Measurements from ENCODE around the gene PA2G4. TPM values are rescaled to one million over a fixed set of nuclear protein-coding genes. Genes with fewer than 3 reads are reported as not detected.

Gene PA2G4
- total RNA-seq, 1 experiment from 2014 or later, result 175 TPM

- DNase-seq (ENCODE audit: low read depth, low spot score), result no peak
Observed at GRCh38 chr12:56130876-56131275, 26.5 kb downstream of the PA2G4 start.

GRCh38 chr12:56134897-56135296 lies 30.5 kb downstream of the PA2G4 start:
- intact Hi-C loops (cut with micrococcal nuclease; ENCODE audit: unreplicated experiment), result no loop called here
- Histone ChIP-seq H3K9me3 (ENCODE audit: control insufficient read depth, insufficient read depth, low read depth, low read length) (no peaks in the 10 kb centered on the region), H3K4me3 (ENCODE audit: low read depth in 2 of 2, low read length in 2 of 2) (no peak overlapping the region), H3K4me1 (ENCODE audit: control insufficient read depth, insufficient read depth, low read length) (peaks cover 6% of the 10 kb centered on the region; the same call in 1 of the 2 replicates), H3K36me3 (ENCODE audit: control insufficient read depth, insufficient read depth, low read length) (peaks cover 16% of the 10 kb centered on the region), H3K27me3 (ENCODE audit: control insufficient read depth, insufficient read depth, low read length) (no peaks in the 10 kb centered on the region), H3K27ac (ENCODE audit: low read length) (no peak overlapping the region)
- ChIA-PET POLR2A (no interaction called here), CTCF (no interaction called here)
- TF ChIP-seq, protein P1, sequence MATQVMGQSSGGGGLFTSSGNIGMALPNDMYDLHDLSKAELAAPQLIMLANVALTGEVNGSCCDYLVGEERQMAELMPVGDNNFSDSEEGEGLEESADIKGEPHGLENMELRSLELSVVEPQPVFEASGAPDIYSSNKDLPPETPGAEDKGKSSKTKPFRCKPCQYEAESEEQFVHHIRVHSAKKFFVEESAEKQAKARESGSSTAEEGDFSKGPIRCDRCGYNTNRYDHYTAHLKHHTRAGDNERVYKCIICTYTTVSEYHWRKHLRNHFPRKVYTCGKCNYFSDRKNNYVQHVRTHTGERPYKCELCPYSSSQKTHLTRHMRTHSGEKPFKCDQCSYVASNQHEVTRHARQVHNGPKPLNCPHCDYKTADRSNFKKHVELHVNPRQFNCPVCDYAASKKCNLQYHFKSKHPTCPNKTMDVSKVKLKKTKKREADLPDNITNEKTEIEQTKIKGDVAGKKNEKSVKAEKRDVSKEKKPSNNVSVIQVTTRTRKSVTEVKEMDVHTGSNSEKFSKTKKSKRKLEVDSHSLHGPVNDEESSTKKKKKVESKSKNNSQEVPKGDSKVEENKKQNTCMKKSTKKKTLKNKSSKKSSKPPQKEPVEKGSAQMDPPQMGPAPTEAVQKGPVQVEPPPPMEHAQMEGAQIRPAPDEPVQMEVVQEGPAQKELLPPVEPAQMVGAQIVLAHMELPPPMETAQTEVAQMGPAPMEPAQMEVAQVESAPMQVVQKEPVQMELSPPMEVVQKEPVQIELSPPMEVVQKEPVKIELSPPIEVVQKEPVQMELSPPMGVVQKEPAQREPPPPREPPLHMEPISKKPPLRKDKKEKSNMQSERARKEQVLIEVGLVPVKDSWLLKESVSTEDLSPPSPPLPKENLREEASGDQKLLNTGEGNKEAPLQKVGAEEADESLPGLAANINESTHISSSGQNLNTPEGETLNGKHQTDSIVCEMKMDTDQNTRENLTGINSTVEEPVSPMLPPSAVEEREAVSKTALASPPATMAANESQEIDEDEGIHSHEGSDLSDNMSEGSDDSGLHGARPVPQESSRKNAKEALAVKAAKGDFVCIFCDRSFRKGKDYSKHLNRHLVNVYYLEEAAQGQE (IDR thresholded peaks at IDR 0.05; ENCODE audit: insufficient read depth in 1 of 2, low read depth in 2 of 2, low read length in 1 of 2), result no peak
- TF ChIP-seq SIN3A (IDR thresholded peaks at IDR 0.05; ENCODE audit: borderline replicate concordance, insufficient read depth, low read depth, low read length) (no peak), TCF7L2 (IDR thresholded peaks at IDR 0.05; ENCODE audit: low read depth, low read length) (no peak), POLR2AphosphoS5 (IDR thresholded peaks at IDR 0.05; ENCODE audit: low read depth, low read length) (no peak)
- TF ChIP-seq, protein P2, sequence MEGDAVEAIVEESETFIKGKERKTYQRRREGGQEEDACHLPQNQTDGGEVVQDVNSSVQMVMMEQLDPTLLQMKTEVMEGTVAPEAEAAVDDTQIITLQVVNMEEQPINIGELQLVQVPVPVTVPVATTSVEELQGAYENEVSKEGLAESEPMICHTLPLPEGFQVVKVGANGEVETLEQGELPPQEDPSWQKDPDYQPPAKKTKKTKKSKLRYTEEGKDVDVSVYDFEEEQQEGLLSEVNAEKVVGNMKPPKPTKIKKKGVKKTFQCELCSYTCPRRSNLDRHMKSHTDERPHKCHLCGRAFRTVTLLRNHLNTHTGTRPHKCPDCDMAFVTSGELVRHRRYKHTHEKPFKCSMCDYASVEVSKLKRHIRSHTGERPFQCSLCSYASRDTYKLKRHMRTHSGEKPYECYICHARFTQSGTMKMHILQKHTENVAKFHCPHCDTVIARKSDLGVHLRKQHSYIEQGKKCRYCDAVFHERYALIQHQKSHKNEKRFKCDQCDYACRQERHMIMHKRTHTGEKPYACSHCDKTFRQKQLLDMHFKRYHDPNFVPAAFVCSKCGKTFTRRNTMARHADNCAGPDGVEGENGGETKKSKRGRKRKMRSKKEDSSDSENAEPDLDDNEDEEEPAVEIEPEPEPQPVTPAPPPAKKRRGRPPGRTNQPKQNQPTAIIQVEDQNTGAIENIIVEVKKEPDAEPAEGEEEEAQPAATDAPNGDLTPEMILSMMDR (IDR thresholded peaks at IDR 0.05), result no peak
- ATAC-seq (no peak), DNase-seq (ENCODE audit: low read depth, low spot score) (no peak)
- in situ Hi-C loops (cut with HindIII; ENCODE audit: low pct_unique_long_range_greater_than_20kb, low sequenced_read_pairs), result no loop called here
- no TSS peak for BruUV-seq (replicated peaks)

More at GRCh38 chr12:56130876-56131275, 26.5 kb downstream of the PA2G4 start:
- no peaks in the 10 kb centered on the region for H3K9me3 ChIP-seq (ENCODE audit: control insufficient read depth, insufficient read depth, low read depth, low read length)
- H3K27me3 ChIP-seq (ENCODE audit: control insufficient read depth, insufficient read depth, low read length), result no peaks in the 10 kb centered on the region
- peaks cover 28% of the 10 kb centered on the region for H3K4me1 ChIP-seq (ENCODE audit: control insufficient read depth, insufficient read depth, low read length)
- intact Hi-C loops (cut with micrococcal nuclease; ENCODE audit: unreplicated experiment) (no loop called here), in situ Hi-C loops (cut with HindIII; ENCODE audit: low pct_unique_long_range_greater_than_20kb, low sequenced_read_pairs) (no loop called here)
- H3K27ac ChIP-seq (ENCODE audit: low read length), result no peak overlapping the region
- TF ChIP-seq SIN3A (IDR thresholded peaks at IDR 0.05; ENCODE audit: borderline replicate concordance, insufficient read depth, low read depth, low read length) (no peak), POLR2AphosphoS5 (IDR thresholded peaks at IDR 0.05; ENCODE audit: low read depth, low read length) (no peak), TCF7L2 (IDR thresholded peaks at IDR 0.05; ENCODE audit: low read depth, low read length) (no peak)
- TF ChIP-seq, protein P1 (IDR thresholded peaks at IDR 0.05; ENCODE audit: insufficient read depth in 1 of 2, low read depth in 2 of 2, low read length in 1 of 2), result no peak
- TF ChIP-seq, protein P2 (IDR thresholded peaks at IDR 0.05), result no peak
- no peak for ATAC-seq
- peaks cover 18% of the 10 kb centered on the region for H3K36me3 ChIP-seq (ENCODE audit: control insufficient read depth, insufficient read depth, low read length)
- H3K4me3 ChIP-seq (ENCODE audit: low read depth in 2 of 2, low read length in 2 of 2), result no peak overlapping the region; a peak in 1 of 4 replicates
- POLR2A ChIA-PET, result no interaction called here
- no TSS peak for BruUV-seq (replicated peaks)
- CTCF ChIA-PET, result no interaction called here
